Smooth muscle cell (in vitro differentiated cells): ENCODE results near the gene SPATS2. TPM values are rescaled to one million over a fixed set of nuclear protein-coding genes. Genes with fewer than 3 reads are reported as not detected.

Source experiments
- DNase-seq: peaks from one replicate; lab custom pipeline; 2025; ENCODE audit not compliant: unreplicated experiment; lab: John Stamatoyannopoulos, UW
- H2AFZ ChIP-seq: fragments of 200-600 bp; sonication (generic); 2 replicates; pipeline ENCODE4 v1.6.0; 2016; ENCODE audit warnings: antibody characterized with exemption, low read depth, mild to moderate bottlenecking
- H3F3A ChIP-seq: fragments of 200-600 bp; sonication (generic); 2 replicates; pipeline ENCODE4 v1.6.0; 2017; ENCODE audit warnings: antibody characterized with exemption, low read depth
- H3K27ac ChIP-seq: fragments of 200-600 bp; sonication (generic); 2 replicates; pipeline ENCODE4 v1.5.1; 2016; ENCODE audit warnings: low read depth, mild to moderate bottlenecking
- H3K27me3 ChIP-seq: fragments of 200-600 bp; sonication (generic); 2 replicates; pipeline ENCODE4 v1.6.1; 2016; ENCODE audit warnings: low read depth, mild to moderate bottlenecking
- H3K36me3 ChIP-seq: fragments of 200-600 bp; sonication (generic); 2 replicates; pipeline ENCODE4 v1.5.1; 2016; ENCODE audit warnings: low read depth
- H3K4me1 ChIP-seq: fragments of 200-600 bp; sonication (generic); 2 replicates; pipeline ENCODE4 v1.5.1; 2016; ENCODE audit warnings: low read depth
- H3K4me2 ChIP-seq: fragments of 200-600 bp; sonication (generic); 2 replicates; pipeline ENCODE4 v1.6.0; 2016; ENCODE audit warnings: mild to moderate bottlenecking
- H3K4me3 ChIP-seq: fragments of 200-600 bp; sonication (generic); 2 replicates; pipeline ENCODE4 v1.5.1; 2016; ENCODE audit warnings: mild to moderate bottlenecking
- H3K79me2 ChIP-seq: fragments of 200-600 bp; sonication (generic); 2 replicates; pipeline ENCODE4 v1.6.0; 2016; ENCODE audit warnings: low read depth, mild to moderate bottlenecking
- H3K9ac ChIP-seq: fragments of 200-600 bp; sonication (generic); 2 replicates; pipeline ENCODE4 v1.6.0; 2016; ENCODE audit warnings: low read depth
- H3K9me3 ChIP-seq: fragments of 200-600 bp; sonication (generic); replicated peaks from 2 replicates; pipeline ENCODE4 v1.5.1; 2016; ENCODE audit warnings: low read depth
- H4K20me1 ChIP-seq: fragments of 200-600 bp; sonication (generic); 2 replicates; pipeline ENCODE4 v1.6.0; 2016; ENCODE audit warnings: low read depth
- WGBS: methylation state at CpG from one replicate; pipeline ENCODE4 v1.1.7; 2016; ENCODE audit warnings: low lambda C conversion rate; 5-methylcytosine and 5-hydroxymethylcytosine counted together
- polyA plus RNA-seq: library from polyadenylated mRNA; unstranded; fragments of >200 nt; fragmentation: Nextera tagmentation; extraction: Ambion mirVana; gene quantifications from 2 replicates; pipeline ENCODE4 v1.2.1, GENCODE V29; 2016
- total RNA-seq: library from RNA; depleted of rRNA; stranded (reverse); fragments of >200 nt; gene quantifications from 2 replicates; pipeline ENCODE4 v1.2.3, GENCODE V29; 2014
- TF ChIP-seq, protein P1 (sequence below): fragments of 200-600 bp; sonication (generic); IDR thresholded peaks from 2 replicates; pipeline ENCODE4 v1.5.1; 2017; ENCODE audit warnings: borderline replicate concordance, mild to moderate bottlenecking, antibody characterized with exemption; ENCODE audit not compliant: insufficient read depth, poor library complexity, severe bottlenecking

The SPATS2 gene
- total and polyA plus RNA-seq, 2 experiments from 2014 or later, result 33.6 to 35.6 TPM

DNA sequence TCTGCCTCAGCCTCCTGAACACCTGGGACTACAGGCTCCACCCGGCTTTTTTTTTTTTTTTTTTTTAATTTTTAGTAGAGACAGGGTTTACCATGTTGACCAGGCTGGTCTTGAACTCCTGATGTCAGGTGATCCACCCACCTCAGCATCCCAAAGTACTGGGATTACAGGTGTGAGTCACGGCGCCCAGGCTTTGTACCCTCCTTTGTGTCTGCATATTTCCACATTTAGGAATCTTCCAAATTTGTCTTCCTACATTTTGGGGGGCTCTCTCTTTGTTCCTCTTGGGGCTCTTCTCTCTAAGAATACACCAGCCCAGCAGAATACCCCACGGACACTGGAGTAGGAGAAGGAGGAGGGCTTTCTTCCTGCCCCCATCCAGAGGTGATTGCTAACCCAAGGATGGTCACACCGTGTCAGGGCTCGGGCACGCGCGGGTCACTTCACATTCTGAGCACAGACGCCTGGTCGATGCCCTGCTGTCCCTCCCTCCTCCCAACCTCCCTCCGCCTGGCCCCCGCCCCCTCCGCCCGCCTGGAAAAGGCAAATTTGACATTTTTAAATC is 22.7 kb upstream of the SPATS2 start:
- H3K27me3 ChIP-seq, result peaks cover 100% of the 10 kb centered on the region
- peak overlapping the region; percentile 88 for H3K4me2 ChIP-seq
- H2AFZ ChIP-seq, result no peak overlapping the region
- no peaks in the 10 kb centered on the region for H3K79me2 ChIP-seq
- H3K9ac ChIP-seq, result no peak overlapping the region
- H3K27ac ChIP-seq, result no peak overlapping the region
- H4K20me1 ChIP-seq, result no peaks in the 10 kb centered on the region
- peaks cover 40% of the 10 kb centered on the region for H3K4me1 ChIP-seq
- TF ChIP-seq, protein P1, sequence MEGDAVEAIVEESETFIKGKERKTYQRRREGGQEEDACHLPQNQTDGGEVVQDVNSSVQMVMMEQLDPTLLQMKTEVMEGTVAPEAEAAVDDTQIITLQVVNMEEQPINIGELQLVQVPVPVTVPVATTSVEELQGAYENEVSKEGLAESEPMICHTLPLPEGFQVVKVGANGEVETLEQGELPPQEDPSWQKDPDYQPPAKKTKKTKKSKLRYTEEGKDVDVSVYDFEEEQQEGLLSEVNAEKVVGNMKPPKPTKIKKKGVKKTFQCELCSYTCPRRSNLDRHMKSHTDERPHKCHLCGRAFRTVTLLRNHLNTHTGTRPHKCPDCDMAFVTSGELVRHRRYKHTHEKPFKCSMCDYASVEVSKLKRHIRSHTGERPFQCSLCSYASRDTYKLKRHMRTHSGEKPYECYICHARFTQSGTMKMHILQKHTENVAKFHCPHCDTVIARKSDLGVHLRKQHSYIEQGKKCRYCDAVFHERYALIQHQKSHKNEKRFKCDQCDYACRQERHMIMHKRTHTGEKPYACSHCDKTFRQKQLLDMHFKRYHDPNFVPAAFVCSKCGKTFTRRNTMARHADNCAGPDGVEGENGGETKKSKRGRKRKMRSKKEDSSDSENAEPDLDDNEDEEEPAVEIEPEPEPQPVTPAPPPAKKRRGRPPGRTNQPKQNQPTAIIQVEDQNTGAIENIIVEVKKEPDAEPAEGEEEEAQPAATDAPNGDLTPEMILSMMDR, result no peak
- H3K36me3 ChIP-seq, result no peaks in the 10 kb centered on the region
- DNase-seq, result no peak
- WGBS, result 13% methylated on average over 11 of the region's 15 CpGs
- peak overlapping the region; percentile 52 for H3K4me3 ChIP-seq
- H3K9me3 ChIP-seq, result no peaks in the 10 kb centered on the region
- no peaks in the 10 kb centered on the region for H3F3A ChIP-seq

DNA sequence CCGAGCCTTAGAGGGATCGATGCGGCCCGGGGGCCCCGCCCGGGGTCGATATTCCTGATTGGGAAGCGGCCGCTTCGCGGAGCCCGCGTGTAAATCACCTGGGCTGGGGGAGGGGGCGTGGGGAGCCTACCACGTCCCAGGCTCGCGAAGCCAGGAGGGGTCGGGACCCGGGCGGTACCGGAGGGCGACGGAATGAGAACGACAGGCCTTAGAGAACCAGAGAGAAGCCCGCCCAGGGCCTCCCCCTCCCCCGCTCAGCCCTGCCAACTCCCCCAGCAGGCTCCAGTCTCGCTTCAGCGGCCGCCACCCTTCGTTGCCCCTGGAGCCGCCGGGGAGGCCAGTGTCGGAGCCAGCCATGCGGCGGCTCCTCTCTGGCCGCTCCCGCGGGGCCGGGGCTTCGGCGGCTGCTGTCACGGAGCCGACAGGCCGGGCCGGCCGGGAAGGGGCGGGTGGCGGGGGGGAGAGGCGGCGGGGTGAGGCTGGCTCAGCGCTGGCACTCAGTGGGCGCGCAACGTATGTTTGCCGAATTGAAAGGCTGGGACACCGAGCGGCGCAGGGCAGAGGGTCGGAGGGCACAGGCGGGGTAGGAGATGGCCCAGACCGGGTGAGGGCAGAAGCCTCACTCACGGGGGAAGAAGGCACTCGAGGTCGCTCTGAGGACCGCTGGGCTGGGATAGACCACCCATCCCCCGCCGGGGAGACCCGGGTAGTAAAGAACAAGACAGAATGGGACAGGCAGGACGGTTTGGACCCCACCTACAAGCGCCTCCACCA is 22.0 kb upstream of the SPATS2 start:
- WGBS, result 3% methylated on average over 51 of the region's 70 CpGs
- H3K9me3 ChIP-seq, result no peaks in the 10 kb centered on the region
- no peaks in the 10 kb centered on the region for H3F3A ChIP-seq
- peak overlapping the region; percentile 52 for H3K4me3 ChIP-seq
- no peak overlapping the region for H3K27ac ChIP-seq
- H3K79me2 ChIP-seq, result no peaks in the 10 kb centered on the region
- H2AFZ ChIP-seq, result no peak overlapping the region
- H3K27me3 ChIP-seq, result peaks cover 96% of the 10 kb centered on the region
- TF ChIP-seq, protein P1, result no peak
- H3K36me3 ChIP-seq, result no peaks in the 10 kb centered on the region
- no peak for DNase-seq
- peaks cover 40% of the 10 kb centered on the region for H3K4me1 ChIP-seq
- no peaks in the 10 kb centered on the region for H4K20me1 ChIP-seq
- no peak overlapping the region for H3K9ac ChIP-seq
- H3K4me2 ChIP-seq, result peak overlapping the region; percentile 88

DNA sequence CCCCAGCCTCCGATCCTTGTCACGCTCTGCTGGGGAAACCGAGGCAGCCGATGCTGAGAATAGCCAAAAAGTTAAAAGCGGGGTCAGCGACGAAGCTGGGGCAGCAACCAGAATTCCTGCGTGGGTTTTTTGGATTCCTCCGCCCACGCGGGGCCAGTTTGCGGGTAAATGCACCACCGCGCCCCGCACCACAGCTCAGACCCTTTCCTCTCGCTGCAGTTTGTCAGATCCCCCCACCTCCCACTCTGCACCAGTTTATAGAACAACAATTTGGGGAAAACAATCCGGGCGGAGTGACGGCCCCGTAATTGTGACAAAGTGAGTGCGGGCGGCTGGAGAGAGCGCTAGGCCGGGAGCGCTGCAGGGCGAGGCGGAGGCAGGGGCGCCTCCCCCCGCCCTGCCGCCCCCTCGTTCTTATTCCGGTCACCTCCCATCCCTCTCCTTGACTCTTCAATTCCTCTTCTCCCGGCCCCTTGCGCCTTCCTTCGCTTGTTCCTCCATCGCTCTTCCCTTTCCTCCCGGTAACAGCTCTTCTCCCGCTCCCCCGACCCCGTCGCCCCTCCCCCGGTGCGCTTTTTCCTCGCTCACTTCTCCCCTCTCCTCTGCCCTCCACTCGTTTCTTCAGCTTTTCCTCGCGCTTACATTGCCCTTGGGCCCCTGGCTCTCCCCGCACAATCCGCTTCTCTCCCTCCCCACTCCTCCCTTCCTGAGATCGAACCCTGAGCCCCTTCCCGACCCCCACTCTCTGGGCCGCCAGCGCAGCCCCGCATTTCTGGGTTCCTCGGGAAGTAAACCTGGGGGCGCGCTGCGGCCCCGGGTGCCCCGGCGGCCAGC is 21.2 kb upstream of the SPATS2 start:
- H3K4me1 ChIP-seq, result peaks cover 37% of the 10 kb centered on the region
- no peak overlapping the region for H3K9ac ChIP-seq
- H3K4me3 ChIP-seq, result peak overlapping the region; percentile 52
- no peaks in the 10 kb centered on the region for H3F3A ChIP-seq
- H2AFZ ChIP-seq, result peak overlapping the region; percentile 26
- no peak for DNase-seq
- no peaks in the 10 kb centered on the region for H3K79me2 ChIP-seq
- peaks cover 88% of the 10 kb centered on the region for H3K27me3 ChIP-seq
- H4K20me1 ChIP-seq, result no peaks in the 10 kb centered on the region
- peak overlapping the region; percentile 88 for H3K4me2 ChIP-seq
- no peaks in the 10 kb centered on the region for H3K9me3 ChIP-seq
- WGBS, result 3% methylated on average over 33 of the region's 61 CpGs
- no peak overlapping the region for H3K27ac ChIP-seq
- TF ChIP-seq, protein P1, result no peak
- no peaks in the 10 kb centered on the region for H3K36me3 ChIP-seq
